Ovary (tissue), 3 donors: Measurements from ENCODE around the gene SMIM8.

Experiments used
- CTCF ChIP-seq, 3 donors: fragments of 450-650 bp in 2 of 3; fragments of 200-600 bp in 1 of 3; IDR thresholded peaks; one replicate each; pipeline versions ENCODE4 v1.5.1 to v1.8.0; 2016 to 2022; ENCODE audit warnings: antibody characterized with exemption in 3 of 3, mild to moderate bottlenecking in 1 of 3
- EP300 ChIP-seq: sonication (generic); formaldehyde crosslinking; IDR thresholded peaks from one replicate; pipeline ENCODE4 v1.6.1; 2017; ENCODE audit warnings: antibody characterized with exemption
- donor health status: DM: no; HTN: no; CAD: no.

GRCh38 chr6:87333033-87333432, 10.6 kb downstream of the SMIM8 start:
- TF ChIP-seq CTCF (IDR thresholded peaks at IDR 0.05) (no peak), EP300 (no peak)
